ENCODE results near the gene FKBP15.

GRCh38 chr9:113199683-113200329 lies 21.3 kb downstream of the FKBP15 start:
- TF ChIP-seq POLR2AphosphoS5 (IDR thresholded peaks at IDR 0.05): no peak
- TF ChIP-seq POLR2A (IDR thresholded peaks at IDR 0.05): no peak

Measured in upper lobe of left lung (tissue), 4 donors.